Dermis microvascular lymphatic vessel endothelial cell (primary cell): ENCODE results near the gene RBSN. TPM values are rescaled to one million over a fixed set of nuclear protein-coding genes. Genes with fewer than 3 reads are reported as not detected.

Experiments
- DNase-seq, 2 donors: peaks; one replicate each; pipeline versions ENCODE4 v3.0.0 to v3.0.0-alpha.2; 2010; ENCODE audit warnings: low read depth in 2 of 2
- total RNA-seq: library from RNA; depleted of rRNA; stranded (reverse); fragments of >200 nt; gene quantifications from 2 replicates; pipeline ENCODE4 v1.2.1, GENCODE V29; 2014

The RBSN gene
- total RNA-seq, 1 donor from 2014 or later: 15.9 TPM

DNA sequence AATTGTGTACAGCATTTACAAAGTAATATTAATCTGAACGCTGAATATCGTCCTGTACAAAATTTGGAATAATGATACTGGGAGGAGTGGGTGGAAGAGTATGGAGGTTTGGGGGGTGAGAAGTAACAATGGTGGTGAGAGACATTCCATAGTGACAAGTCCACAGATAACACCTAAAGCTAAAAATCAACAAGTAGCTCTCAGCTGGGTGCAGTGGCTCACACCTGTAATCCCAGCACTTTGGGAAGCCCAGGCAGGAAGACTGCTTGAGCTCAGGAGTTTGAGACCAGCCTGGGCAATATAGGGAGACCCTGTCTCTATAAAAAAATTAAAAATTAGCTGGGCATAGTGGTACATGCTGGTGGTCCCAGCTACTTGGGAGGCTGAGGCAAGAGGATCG lies 38.9 kb downstream of the RBSN start:
- DNase-seq: no peak

DNA sequence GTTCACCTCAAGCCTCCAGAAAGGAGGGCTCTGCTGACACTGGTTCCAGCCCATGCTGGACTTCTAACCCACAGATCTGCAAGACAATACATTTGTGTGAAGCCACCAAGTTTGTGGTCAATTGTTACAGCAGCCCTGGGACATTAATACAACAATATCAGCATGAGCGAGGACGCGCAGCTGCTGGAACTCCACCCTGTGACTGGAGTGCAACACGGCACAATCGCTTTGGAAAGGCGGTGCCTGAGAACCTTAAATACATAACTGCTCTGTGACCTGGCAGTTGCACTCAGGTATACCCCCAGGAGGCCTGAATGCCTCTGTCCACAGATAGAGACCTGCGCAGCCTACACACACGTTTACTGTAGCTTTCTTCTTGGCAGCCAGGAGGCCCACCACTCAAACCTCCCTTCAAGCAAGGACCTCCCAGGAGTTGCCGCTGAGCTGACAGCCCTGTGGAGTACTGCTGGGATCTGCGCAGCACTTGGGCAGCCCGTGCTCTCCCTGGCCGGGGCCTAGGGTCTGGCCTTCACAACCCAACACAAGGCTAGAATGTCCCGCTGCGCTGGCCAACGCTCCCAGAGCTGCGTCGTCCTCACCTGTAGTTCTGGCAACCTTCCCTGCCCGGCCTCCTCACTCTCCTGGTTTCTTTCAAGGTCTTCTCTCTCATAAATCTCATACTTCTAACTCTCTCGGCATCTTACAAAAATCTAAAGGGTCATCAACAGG lies 42.1 kb downstream of the RBSN start:
- no peak for DNase-seq

DNA sequence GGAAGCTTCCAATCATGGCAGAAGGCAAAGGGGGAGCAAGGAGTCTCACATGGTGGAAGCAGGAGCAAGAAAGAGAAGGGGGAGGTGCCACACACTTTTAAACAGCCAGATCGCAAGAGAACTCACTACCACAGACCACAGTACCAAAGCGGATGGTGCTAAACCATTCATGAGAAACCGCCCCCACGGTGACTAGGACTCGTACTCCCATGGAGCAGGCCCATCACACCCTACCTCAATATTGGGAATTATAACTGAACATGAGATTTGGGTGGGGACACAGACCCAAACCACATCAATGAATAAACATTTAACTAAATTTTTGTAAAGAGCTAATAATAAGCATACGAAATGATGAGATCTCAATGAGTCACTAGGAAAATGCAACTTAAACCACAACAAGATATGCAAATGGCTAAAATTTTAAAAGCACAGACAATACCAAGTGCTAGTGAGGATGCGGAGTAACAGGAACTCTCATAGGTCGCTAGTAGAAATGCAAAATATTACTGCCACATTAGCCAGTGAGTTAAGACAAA lies 43.9 kb downstream of the RBSN start:
- no peak for DNase-seq

DNA sequence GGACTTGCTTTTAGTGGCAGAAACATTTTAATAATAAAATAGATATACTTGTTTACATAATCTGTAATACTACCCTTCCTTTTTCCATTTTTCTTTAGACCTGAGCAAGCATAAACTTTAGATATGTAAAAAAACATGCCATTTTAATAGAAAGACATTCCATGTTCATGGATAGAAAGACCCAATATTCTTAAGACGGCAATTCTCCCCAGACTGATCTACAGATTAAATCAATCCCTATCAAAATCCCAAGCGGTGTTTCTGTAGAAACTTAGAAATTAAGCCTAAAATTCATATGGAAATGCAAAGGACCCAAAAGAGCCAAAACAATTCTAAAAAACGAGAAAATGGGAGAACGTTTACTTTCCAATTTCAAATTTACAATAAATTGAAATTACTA lies 45.4 kb downstream of the RBSN start:
- no peak for DNase-seq

DNA sequence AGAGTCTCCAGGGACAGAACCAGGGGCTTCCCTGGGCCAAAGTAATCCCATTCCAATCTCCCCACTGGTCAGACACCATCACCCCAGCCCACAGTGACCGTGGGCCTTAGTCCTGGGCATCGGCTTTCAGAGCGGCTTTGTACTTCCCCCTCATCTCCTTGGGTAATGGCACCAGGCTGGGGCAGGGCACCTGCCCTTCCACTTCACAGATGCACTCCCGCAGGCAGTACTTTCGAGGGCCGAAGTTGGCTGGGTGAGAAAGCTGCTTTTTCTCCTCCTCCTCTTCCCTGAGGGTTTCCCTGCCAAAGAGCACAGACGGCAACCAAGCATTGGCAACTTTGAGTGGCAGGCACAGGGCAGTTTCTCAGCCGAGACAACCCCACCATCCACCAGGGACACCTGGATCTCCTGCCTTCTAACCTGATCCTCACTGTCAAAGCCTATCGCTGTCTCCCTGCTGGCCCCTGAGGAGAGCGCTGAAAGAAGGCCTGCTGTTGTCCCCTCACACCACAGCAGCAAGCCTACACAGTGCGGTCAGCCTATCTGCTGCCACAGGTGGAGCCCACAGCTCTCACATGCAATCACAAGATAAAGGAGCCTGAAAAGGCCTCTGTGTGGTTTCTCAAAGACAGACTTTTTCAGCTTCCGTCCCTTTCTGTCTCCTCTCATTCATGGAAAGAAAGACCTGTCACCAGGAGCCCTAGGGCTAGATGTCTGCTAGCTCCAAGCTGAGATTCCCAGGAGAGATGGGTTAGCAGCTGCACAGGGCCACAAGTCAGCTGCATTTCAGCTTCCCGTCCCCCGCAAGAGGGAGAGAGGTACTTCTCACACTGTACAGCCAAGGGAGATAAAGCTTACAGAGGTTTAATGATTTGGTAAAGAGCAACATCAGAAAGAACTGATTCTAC lies 46.4 kb downstream of the RBSN start:
- DNase-seq: no peak

DNA sequence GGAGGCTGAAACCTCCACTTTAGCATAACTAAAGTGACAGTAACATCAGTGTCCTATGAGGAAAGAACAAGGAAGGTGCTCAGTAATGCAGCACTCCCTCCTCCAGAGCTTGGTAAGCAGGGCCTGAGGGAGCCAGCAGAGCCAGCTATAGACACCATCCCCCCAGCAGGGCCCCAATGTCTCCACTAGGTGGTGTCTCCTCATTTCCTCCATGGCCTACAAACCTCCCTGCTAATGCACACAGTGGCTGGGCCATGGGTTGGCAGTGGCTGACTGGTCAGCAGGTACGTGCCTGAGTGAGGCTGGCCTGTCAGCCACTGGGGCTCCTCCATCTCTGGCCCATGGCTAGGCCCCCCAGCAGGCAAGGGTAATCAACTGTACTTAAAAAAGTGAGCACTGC lies 47.4 kb downstream of the RBSN start:
- DNase-seq: peak; percentile 25 to 59

DNA sequence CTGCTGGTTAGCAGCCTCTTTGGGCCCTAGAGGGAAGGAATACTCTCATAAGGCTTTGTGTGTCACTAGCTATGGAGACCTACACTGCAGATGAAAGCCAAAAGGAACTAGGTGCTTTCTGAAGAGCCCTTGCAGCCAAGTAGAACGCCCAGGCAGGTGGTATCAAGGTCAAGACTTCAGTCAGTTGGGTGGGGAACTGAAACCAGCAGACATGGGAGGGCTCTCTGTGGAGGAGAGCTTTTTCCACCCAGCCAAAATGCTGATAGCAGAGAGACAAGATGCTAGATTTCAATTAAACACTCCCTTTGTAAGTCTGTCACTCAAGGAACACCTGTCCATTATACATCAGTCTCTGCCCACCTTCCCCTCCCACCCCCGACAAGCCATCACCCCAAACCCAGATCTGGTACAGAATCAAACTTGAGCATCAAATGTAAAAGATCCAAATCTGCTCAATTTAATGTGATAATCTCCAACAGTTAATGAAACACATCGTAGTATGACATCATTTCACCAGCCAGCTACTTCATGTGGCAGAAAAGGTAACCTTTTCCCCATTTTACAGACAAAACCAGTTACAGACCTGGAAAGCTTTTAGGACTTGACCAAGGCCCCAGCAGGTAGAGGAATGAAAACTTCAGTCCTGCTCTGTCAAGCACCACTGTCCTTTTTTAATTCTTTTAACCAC lies 48.4 kb downstream of the RBSN start:
- no peak for DNase-seq

DNA sequence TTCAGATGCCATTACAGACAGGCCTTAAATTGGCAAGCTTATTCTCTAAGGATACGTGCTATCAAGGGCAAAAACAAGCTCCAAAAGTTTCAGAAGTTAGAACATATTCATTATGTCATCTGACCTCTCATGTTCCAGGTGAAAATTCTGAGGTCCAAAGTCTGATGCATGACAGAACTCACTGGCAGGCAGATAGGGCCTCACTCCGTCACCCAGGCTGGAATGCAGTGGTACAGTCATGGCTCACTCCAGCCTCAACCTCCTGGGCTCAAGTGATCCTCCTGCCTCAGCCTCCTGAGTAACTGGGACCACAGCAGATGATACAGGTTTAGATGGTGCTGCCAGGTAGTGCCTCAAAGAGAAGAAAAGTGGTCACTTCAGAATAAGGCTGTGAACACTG lies 49.4 kb downstream of the RBSN start:
- DNase-seq: no peak

DNA sequence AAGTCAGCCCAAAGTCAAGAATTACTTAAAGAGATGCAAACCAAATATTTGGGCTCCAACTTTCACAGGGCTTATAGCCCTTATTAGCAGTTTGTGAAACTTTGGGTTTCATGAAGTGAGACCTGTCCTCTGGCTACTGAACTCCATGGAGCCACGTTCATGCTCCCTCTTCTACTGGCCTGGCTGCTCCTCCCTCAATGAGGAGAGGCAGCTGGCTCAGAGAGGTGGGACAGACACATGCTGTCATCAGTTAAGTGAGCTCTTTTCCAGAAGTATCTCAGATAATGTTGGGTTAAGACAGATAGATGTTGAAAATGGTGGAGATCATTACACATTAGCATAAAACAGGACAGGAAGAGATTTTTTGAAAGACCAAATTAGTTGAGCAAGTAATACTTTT lies 53.3 kb downstream of the RBSN start:
- no peak for DNase-seq

DNA sequence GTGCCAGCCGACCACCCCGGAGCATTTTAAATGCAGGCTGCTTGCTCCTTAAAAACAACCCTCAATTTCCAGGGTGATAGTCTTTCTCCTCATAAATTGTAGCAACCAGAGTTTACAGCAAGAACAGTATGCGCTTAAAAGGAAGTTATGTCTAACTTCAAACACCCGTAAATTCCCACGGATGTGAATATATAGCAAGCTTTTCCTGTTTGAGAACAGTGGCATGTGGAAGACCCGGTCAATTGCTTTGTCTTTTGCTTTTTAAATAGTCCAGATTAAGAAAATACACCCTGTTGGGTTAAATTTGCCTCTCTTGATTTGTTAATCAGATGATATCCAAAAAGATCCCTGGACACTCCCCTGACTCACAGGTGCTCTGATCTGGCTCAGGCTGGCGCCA lies 54.6 kb downstream of the RBSN start:
- peak in 1 of 2 donors; percentile 70 for DNase-seq

DNA sequence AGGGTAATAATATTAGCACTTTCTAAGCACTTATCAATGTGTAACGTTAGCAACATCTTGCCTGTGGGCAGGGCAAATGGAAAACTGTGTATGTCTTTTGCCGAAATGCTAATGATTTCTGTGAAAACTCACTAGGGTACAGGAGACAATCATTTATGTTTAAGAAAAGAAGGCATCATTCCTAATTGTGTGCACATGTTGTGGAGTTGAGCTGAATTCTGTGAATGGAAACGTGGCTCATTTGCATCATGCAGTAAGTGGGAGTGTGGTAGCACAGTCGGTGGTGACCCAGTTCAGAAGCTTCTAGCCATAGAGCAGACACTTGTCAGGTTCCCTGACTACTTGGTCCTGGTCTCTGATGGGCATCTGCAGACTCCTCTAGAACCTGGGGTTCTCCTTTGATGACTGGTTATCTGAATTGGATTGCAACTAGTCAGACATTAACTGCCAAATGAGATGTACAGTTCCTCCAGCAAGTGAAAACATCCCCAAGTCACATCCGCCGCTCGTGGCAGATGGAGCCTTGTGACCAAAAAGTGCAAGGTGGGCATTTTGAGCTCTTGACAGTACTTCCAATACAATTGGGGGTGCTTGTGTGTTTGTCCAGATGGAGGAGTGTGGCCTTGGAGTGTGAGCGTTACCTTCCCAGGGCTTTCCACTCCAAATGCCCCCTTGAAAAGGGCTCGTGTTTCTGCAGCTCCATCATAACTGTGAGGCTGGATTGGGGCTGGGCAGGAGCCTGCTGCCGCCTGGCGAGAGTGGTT lies 55.4 kb downstream of the RBSN start:
- no peak for DNase-seq

DNA sequence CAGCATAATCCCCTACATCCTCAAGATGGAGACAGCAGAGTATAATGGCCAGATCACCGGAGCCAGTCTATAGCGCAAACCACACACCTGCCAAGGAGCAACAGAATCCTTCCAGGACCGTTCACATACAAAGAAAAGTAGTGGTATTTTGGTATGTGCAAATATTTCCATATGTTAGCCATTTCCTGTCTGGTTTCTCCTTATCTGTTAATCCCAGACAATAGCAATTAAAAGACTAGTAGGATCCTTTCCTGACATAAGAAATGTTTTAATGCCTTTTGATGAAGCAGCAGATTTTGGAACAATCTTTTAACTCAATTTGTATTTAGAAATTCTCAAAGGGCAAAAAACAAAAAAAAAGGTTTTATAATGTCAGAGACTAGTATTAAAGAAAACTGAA lies 56.0 kb downstream of the RBSN start:
- peak in 1 of 2 donors; percentile 56 for DNase-seq

DNA sequence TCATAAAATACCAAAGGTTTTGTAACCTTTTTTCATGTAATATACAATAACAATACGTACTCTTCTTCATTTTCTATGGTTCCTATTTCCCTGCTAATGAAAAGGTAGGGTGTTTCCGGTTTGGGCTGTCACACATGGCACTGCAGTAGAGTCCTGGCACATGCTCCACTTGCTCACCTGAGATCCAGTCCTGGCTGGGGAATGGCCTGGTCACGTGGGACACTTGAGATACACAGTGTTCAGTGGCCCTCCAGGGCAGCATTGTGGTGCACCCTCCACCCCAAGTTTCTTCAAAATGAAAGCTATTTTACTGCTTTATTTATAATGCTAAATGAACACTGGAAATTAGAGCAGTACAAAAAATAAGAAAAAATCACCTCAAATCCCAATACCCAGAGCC lies 57.0 kb downstream of the RBSN start:
- no peak for DNase-seq

DNA sequence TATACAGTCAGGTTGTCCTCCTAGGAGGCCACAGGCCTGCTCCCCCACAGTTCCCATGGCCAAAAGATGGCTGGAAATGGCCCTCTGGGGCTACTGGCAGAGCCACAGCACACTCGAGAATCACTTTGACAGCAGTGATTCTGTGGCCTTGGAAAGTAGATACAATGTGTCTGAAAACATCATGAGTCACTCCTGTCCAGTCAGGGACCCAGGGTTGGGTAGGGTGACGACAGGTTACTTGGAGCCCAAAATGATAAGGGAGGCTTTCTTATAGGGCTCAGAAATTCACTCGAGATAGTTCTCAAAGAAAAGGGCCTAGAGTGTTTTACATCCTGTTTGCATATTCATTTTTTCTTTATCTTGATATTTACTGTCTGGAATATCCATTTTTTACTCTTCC lies 58.1 kb downstream of the RBSN start:
- no peak for DNase-seq

DNA sequence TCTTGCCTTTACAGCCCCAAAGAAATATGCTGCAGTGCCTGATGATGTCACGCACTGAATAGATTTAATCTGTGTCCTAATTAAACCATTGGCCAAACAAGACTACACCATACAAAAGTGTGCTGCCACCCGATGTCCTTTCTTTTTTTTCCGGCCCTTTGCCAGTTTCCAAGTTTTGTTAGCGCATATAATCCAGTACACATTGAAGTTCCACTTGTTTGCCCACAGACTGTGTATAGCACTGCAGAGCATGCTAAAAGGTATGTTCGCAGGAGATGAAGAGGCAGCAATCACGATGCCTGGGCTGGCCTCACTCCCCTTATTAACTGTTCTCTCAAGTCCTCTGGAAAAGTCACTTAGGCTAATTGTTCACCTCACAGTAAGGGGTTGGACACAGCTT lies 60.6 kb downstream of the RBSN start:
- DNase-seq: no peak

DNA sequence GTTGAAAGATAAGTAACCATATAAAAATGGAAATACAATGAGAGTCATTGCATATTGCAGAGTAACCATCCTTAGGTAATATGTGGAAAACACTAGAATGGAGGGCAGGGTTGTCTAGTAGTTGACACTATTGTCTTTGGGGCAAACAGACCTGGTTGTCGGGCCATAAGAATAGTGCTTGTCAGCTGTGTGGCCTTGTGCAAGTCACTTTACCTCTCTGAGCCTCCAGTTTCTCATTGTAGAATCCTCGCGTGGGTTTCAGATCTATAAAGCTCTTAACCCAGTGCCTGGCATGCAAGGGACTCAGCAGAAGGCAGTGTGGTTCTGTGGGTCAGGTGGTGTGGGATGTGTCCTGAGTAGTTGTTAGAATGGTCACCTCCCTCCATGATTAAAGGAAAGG lies 65.8 kb downstream of the RBSN start:
- DNase-seq: no peak

DNA sequence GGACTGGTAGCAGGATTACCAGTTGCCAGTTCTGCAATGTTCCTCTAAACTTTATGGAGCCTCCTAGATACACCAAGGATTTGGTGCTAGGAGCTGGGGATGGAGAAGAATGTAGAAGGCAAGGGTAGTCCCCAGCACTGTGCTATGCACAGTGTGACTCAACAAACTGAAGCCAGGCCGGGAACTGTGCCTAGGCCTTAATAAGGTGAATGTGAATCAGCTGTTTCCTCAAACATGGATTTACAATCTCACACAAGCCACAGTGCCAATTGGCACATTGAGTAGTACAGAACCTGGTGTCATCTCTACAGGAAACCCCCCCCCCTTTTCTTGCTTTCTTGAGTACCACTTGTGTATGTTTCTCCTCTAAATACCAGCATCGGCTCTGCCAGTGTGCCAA lies 66.3 kb downstream of the RBSN start:
- DNase-seq: no peak

DNA sequence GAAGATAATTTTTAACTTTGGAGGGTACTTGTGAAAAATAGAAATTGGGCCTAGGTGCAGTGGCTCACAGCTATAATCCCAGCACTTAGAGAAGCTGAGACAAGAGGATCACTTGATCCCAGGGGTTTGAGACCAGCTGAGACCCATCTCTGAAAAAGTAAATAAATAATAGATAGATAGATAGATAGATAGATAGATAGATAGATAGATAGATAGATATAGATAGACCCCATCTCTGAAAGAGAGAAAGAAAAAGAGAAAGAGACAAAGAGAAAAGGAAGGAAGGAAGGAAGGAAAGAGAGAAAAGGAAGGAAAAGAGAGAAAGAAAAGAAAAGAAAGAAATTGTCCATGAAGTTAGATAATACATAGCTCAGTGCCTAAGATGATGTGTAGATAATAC lies 69.3 kb downstream of the RBSN start:
- DNase-seq: no peak

DNA sequence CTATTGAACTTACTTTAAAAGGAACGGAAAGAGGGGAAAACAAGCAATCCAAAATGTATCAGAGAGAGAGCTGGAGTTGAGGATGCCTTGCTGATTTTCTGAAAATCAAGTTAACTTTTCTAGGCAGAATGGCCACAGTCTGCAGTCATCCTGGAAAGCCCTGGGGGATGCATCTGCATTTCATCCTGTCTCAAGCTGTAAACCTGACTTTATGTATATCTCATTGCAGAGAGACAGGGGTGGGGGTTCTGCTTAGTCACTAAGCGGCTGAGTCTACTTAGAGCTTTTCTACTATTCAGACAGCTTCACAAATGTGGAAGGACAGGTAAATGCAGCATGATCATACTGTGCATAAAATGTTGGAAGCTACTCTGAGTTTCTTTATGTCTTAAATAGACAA lies 75.2 kb downstream of the RBSN start:
- no peak for DNase-seq

DNA sequence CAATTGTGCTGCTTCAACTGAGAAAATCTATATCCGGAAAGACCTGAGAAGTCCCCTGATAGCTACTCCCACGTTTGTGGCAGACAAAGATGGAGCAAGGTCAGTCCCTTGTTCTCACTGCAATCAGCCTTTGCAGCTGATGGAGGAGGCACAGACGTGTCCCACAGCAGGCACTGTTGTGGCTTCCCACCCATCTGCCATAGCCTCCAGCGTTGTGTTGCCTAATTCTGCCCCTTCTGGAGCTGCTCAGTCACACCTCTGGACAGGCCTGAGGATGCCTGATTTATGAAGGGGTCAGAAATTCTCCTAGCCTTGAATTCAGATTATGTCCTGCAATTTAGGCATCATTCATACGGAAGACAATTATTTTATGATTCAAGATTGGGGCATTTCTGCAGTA lies 75.7 kb downstream of the RBSN start:
- no peak for DNase-seq
